CD8-positive, alpha-beta memory T cell (primary cell): ENCODE measurements around the gene ZCCHC14. TPM values are rescaled to one million over a fixed set of nuclear protein-coding genes. Genes with fewer than 3 reads are reported as not detected.

Experiments used
- CTCF ChIA-PET: fragments of 350-600 bp; sonication (Branson Sonifier 250); formaldehyde crosslinking; loops from one replicate; lab custom pipeline; 2021; ENCODE audit warnings: antibody characterized with exemption; lab: Charles Lee
- POLR2A ChIA-PET: fragments of 350-600 bp; sonication (Branson Sonifier 250); formaldehyde crosslinking; loops from one replicate; lab custom pipeline; 2021; ENCODE audit warnings: antibody characterized with exemption; lab: Charles Lee
- DNase-seq, 5 donors: peaks; one replicate each; pipeline versions ENCODE4 v3.0.0 to v3.0.0-alpha.2; 2020 to 2022; ENCODE audit warnings: mixed read lengths in 1 of 5
- H3K27ac ChIP-seq: one replicate; pipeline ENCODE4 v1.7.0; 2013; ENCODE audit warnings: low read depth, mild to moderate bottlenecking, low read length, moderate library complexity
- H3K27me3 ChIP-seq: 2 replicates; pipeline ENCODE4 v1.7.0; 2013; ENCODE audit warnings: low read length, mild to moderate bottlenecking; ENCODE audit not compliant: insufficient read depth, poor library complexity, severe bottlenecking
- H3K36me3 ChIP-seq: 2 replicates; pipeline ENCODE4 v1.7.0; 2013; ENCODE audit warnings: mild to moderate bottlenecking, low read length, moderate library complexity; ENCODE audit not compliant: insufficient read depth
- H3K4me1 ChIP-seq: 2 replicates; pipeline ENCODE4 v1.7.0; 2013; ENCODE audit warnings: mild to moderate bottlenecking, low read length, moderate library complexity; ENCODE audit not compliant: insufficient read depth
- H3K4me3 ChIP-seq: 2 replicates; pipeline ENCODE4 v1.7.0; 2013; ENCODE audit warnings: mild to moderate bottlenecking, low read length
- H3K9me3 ChIP-seq: 2 replicates; pipeline ENCODE4 v1.7.0; 2013; ENCODE audit warnings: mild to moderate bottlenecking, low read length
- H3K27ac Mint-ChIP-seq, 8 donors: one replicate each; pipeline ENCODE4 v1.8.0; 2020 to 2021; ENCODE audit warnings: mixed read lengths in 8 of 8, mild to moderate bottlenecking in 6 of 8, inconsistent platforms in 3 of 8, moderate library complexity in 3 of 8
- H3K27me3 Mint-ChIP-seq, 2 donors: one replicate each; pipeline ENCODE4 v1.8.0; 2020 to 2021; ENCODE audit warnings: mixed read lengths in 2 of 2, mild to moderate bottlenecking in 1 of 2, moderate library complexity in 1 of 2
- H3K36me3 Mint-ChIP-seq, 3 donors: one replicate each; pipeline ENCODE4 v1.8.0; 2020 to 2021; ENCODE audit warnings: mixed read lengths in 3 of 3, inconsistent platforms in 1 of 3, mild to moderate bottlenecking in 1 of 3
- H3K4me1 Mint-ChIP-seq, 3 donors: one replicate each; pipeline ENCODE4 v1.8.0; 2020 to 2021; ENCODE audit warnings: mixed read lengths in 3 of 3, inconsistent platforms in 1 of 3, mild to moderate bottlenecking in 1 of 3
- H3K4me3 Mint-ChIP-seq, 7 donors: one replicate each; pipeline ENCODE4 v1.8.0; 2020 to 2021; ENCODE audit warnings: mixed read lengths in 7 of 7, mild to moderate bottlenecking in 6 of 7, moderate library complexity in 4 of 7, inconsistent platforms in 2 of 7
- H3K9me3 Mint-ChIP-seq, 5 donors: one replicate each; pipeline ENCODE4 v1.8.0; 2020 to 2022; ENCODE audit warnings: mixed read lengths in 5 of 5, mild to moderate bottlenecking in 3 of 5, moderate library complexity in 2 of 5, inconsistent platforms in 1 of 5
- polyA plus RNA-seq: library from polyadenylated mRNA; unstranded; fragments of 300-500 nt; fragmentation: Illumina TruSeq; gene quantifications from one replicate; pipeline ENCODE4 v1.2.3, GENCODE V29; 2021
- total RNA-seq, 2 experiments: library from RNA; stranded (reverse); gene quantifications; one replicate each; pipeline ENCODE4 v1.2.3, GENCODE V29; 2021

The ZCCHC14 gene
- total and polyA plus RNA-seq, 3 experiments from 2014 or later: 0.77 to 6.2 (median 6.1) TPM

GRCh38 chr16:87461466-87461991 is 31.3 kb downstream of the ZCCHC14 start:
- peaks cover 0 to 34% (median 8%) of the 10 kb centered on the region in 3 donors for H3K36me3 Mint-ChIP-seq
- peaks cover 13% of the 10 kb centered on the region for H3K36me3 ChIP-seq
- H3K4me3 Mint-ChIP-seq: no peak overlapping the region
- peaks cover 34 to 53% (median 43%) of the 10 kb centered on the region in 3 donors for H3K4me1 Mint-ChIP-seq
- H3K27me3 Mint-ChIP-seq: no peaks in the 10 kb centered on the region
- H3K27me3 ChIP-seq: no peaks in the 10 kb centered on the region
- POLR2A ChIA-PET: no interaction called here
- H3K9me3 Mint-ChIP-seq: no peaks in the 10 kb centered on the region
- no peak overlapping the region for H3K4me3 ChIP-seq
- no peak overlapping the region for H3K27ac ChIP-seq
- CTCF ChIA-PET: interaction anchor here (1.2 kb wide), 1 partner anchor 175 kb away, joined by 3 read pairs; no protein-coding TSS in a partner anchor
- H3K4me1 ChIP-seq: peaks cover 29% of the 10 kb centered on the region
- H3K27ac Mint-ChIP-seq: peak overlapping the region in 6 of 8 donors; percentile 24 to 54 (median 46)
- no peaks in the 10 kb centered on the region for H3K9me3 ChIP-seq
- no peak for DNase-seq

- H3K27me3 ChIP-seq: no peaks in the 10 kb centered on the region
- H3K9me3 ChIP-seq: no peaks in the 10 kb centered on the region
- H3K4me3 ChIP-seq: no peak overlapping the region
- peaks cover 0 to 36% (median 8%) of the 10 kb centered on the region in 3 donors for H3K36me3 Mint-ChIP-seq
- peaks cover 31 to 48% (median 39%) of the 10 kb centered on the region in 3 donors for H3K4me1 Mint-ChIP-seq
- H3K4me3 Mint-ChIP-seq: no peak overlapping the region
- no peak for DNase-seq
- H3K27ac ChIP-seq: no peak overlapping the region
- ChIA-PET POLR2A (no interaction called here), CTCF (interaction anchor here (0.7 to 1.2 kb wide), 2 partner anchors 66 to 176 kb away, joined by 3 read pairs; no protein-coding TSS in a partner anchor)
- H3K27me3 Mint-ChIP-seq: no peaks in the 10 kb centered on the region
- no peaks in the 10 kb centered on the region for H3K9me3 Mint-ChIP-seq
- H3K36me3 ChIP-seq: peaks cover 13% of the 10 kb centered on the region
- peak overlapping the region in 2 of 8 donors; percentile 21 to 45 for H3K27ac Mint-ChIP-seq
- peaks cover 23% of the 10 kb centered on the region for H3K4me1 ChIP-seq
Observed at GRCh38 chr16:87460936-87461335, 31.9 kb downstream of the ZCCHC14 start.

GRCh38 chr16:87459833-87460232 is 33.0 kb downstream of the ZCCHC14 start:
- H3K27me3 ChIP-seq: no peaks in the 10 kb centered on the region
- peaks cover 12% of the 10 kb centered on the region for H3K4me1 ChIP-seq
- H3K4me3 ChIP-seq: no peak overlapping the region
- H3K4me1 Mint-ChIP-seq: peaks cover 23 to 37% (median 29%) of the 10 kb centered on the region in 3 donors
- no peaks in the 10 kb centered on the region for H3K27me3 Mint-ChIP-seq
- H3K4me3 Mint-ChIP-seq: no peak overlapping the region
- H3K27ac ChIP-seq: no peak overlapping the region
- CTCF ChIA-PET: no interaction called here
- H3K9me3 Mint-ChIP-seq: no peaks in the 10 kb centered on the region
- H3K9me3 ChIP-seq: no peaks in the 10 kb centered on the region
- no peak for DNase-seq
- POLR2A ChIA-PET: no interaction called here
- no peak overlapping the region for H3K27ac Mint-ChIP-seq
- peaks cover 0 to 44% (median 8%) of the 10 kb centered on the region in 3 donors for H3K36me3 Mint-ChIP-seq
- H3K36me3 ChIP-seq: peaks cover 13% of the 10 kb centered on the region

- peaks cover 4% of the 10 kb centered on the region for H3K4me1 ChIP-seq
- H3K27me3 ChIP-seq: no peaks in the 10 kb centered on the region
- Mint-ChIP-seq H3K27me3 (no peaks in the 10 kb centered on the region), H3K4me3 (no peak overlapping the region), H3K4me1 (peaks cover 15 to 29% (median 21%) of the 10 kb centered on the region in 3 donors), H3K36me3 (peaks cover 0 to 52% (median 8%) of the 10 kb centered on the region in 3 donors), H3K9me3 (no peaks in the 10 kb centered on the region), H3K27ac (no peak overlapping the region)
- H3K27ac ChIP-seq: no peak overlapping the region
- CTCF ChIA-PET: no interaction called here
- H3K36me3 ChIP-seq: peaks cover 13% of the 10 kb centered on the region
- no peaks in the 10 kb centered on the region for H3K9me3 ChIP-seq
- no peak overlapping the region for H3K4me3 ChIP-seq
- no peak for DNase-seq
- POLR2A ChIA-PET: no interaction called here
Observed at GRCh38 chr16:87459027-87459426, 33.8 kb downstream of the ZCCHC14 start.

GRCh38 chr16:87458424-87458915 is 34.4 kb downstream of the ZCCHC14 start:
- Histone ChIP-seq H3K9me3 (no peaks in the 10 kb centered on the region), H3K27me3 (no peaks in the 10 kb centered on the region), H3K36me3 (peaks cover 13% of the 10 kb centered on the region), H3K4me1 (no peaks in the 10 kb centered on the region), H3K27ac (no peak overlapping the region), H3K4me3 (no peak overlapping the region)
- peaks cover 11 to 25% (median 17%) of the 10 kb centered on the region in 3 donors for H3K4me1 Mint-ChIP-seq
- no peaks in the 10 kb centered on the region for H3K27me3 Mint-ChIP-seq
- H3K9me3 Mint-ChIP-seq: no peaks in the 10 kb centered on the region
- peak overlapping the region in 3 of 8 donors; percentile 45 to 91 (median 47) for H3K27ac Mint-ChIP-seq
- DNase-seq: no peak
- H3K36me3 Mint-ChIP-seq: peaks cover 0 to 57% (median 12%) of the 10 kb centered on the region in 3 donors
- POLR2A ChIA-PET: no interaction called here
- no peak overlapping the region for H3K4me3 Mint-ChIP-seq
- CTCF ChIA-PET: no interaction called here

- DNase-seq: no peak
- H3K27ac ChIP-seq: no peak overlapping the region
- H3K4me3 Mint-ChIP-seq: peak overlapping the region in 3 of 7 donors; percentile 8 to 44 (median 39)
- H3K4me3 ChIP-seq: no peak overlapping the region
- H3K9me3 Mint-ChIP-seq: no peaks in the 10 kb centered on the region
- peaks cover 11 to 25% (median 17%) of the 10 kb centered on the region in 3 donors for H3K4me1 Mint-ChIP-seq
- ChIA-PET CTCF (no interaction called here), POLR2A (no interaction called here)
- H3K9me3 ChIP-seq: no peaks in the 10 kb centered on the region
- H3K36me3 Mint-ChIP-seq: peaks cover 0 to 62% (median 12%) of the 10 kb centered on the region in 3 donors
- H3K27me3 ChIP-seq: no peaks in the 10 kb centered on the region
- peaks cover 13% of the 10 kb centered on the region for H3K36me3 ChIP-seq
- H3K27ac Mint-ChIP-seq: peak overlapping the region in 5 of 8 donors; percentile 15 to 91 (median 72)
- no peaks in the 10 kb centered on the region for H3K4me1 ChIP-seq
- H3K27me3 Mint-ChIP-seq: no peaks in the 10 kb centered on the region
Observed at GRCh38 chr16:87457709-87458423, 35.0 kb downstream of the ZCCHC14 start.

GRCh38 chr16:87457061-87457611 is 35.7 kb downstream of the ZCCHC14 start:
- H3K27ac Mint-ChIP-seq: peak overlapping the region in 3 of 8 donors; percentile 45 to 82 (median 73)
- Histone ChIP-seq H3K36me3 (peaks cover 13% of the 10 kb centered on the region), H3K4me3 (no peak overlapping the region), H3K9me3 (no peaks in the 10 kb centered on the region), H3K27ac (no peak overlapping the region), H3K4me1 (no peaks in the 10 kb centered on the region), H3K27me3 (no peaks in the 10 kb centered on the region)
- H3K9me3 Mint-ChIP-seq: no peaks in the 10 kb centered on the region
- CTCF ChIA-PET: no interaction called here
- H3K27me3 Mint-ChIP-seq: no peaks in the 10 kb centered on the region
- peaks cover 0 to 70% (median 15%) of the 10 kb centered on the region in 3 donors for H3K36me3 Mint-ChIP-seq
- POLR2A ChIA-PET: no interaction called here
- no peak for DNase-seq
- H3K4me3 Mint-ChIP-seq: no peak overlapping the region
- H3K4me1 Mint-ChIP-seq: peaks cover 13 to 23% (median 17%) of the 10 kb centered on the region in 3 donors
